GM21447 (cell line): Measurements from ENCODE around the gene GALNT9.
"Not testable (repeated sequence)": the region's sequence is repeated elsewhere in the genome, so short reads cannot be mapped to it uniquely, and the experiment has no call there.

Experiments
- ATAC-seq: cut with Tn5 transposase; IDR thresholded peaks from one replicate; pipeline ENCODE4 v1.9.1; 2021; ENCODE audit not compliant: unreplicated experiment

GALNT9 gene

DNA sequence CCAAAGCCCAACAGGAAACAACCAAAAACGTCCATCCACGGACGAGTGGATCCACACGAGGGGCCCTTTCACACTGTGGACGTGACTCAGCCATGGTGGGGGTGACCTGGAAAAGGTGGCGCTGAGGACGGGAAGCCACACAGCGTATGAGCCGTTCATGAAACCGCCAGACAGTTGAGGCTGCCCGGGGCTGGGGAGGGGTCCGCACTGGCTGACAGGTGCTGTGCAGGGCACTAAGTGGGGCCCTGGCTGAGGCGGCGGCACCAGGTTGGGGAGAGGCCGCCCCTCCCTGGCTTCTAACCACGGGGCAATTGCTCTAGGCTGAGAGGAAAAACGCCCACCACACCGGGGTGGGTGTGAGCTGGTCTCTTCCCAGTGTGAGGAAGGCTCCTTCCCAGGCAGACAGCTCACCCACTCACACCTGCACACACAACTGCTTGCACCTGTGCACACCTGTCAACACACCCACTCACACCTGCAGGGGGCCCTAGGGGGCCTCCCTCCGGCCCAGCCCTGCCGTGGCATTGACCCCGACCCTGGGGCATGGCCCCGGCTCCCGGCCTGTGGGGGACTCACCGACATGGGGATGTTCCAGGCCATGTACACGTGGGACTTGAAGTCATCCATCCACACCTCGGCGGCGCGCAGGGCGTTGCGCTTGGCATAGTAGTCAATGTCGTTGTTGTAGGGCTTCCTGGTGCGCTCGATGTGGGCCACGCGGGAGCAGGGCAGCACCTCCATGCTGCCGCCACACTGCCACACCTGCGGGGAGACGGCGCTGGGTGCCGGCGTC, 126.3 kb downstream of the GALNT9 start:
- no peak for ATAC-seq

DNA sequence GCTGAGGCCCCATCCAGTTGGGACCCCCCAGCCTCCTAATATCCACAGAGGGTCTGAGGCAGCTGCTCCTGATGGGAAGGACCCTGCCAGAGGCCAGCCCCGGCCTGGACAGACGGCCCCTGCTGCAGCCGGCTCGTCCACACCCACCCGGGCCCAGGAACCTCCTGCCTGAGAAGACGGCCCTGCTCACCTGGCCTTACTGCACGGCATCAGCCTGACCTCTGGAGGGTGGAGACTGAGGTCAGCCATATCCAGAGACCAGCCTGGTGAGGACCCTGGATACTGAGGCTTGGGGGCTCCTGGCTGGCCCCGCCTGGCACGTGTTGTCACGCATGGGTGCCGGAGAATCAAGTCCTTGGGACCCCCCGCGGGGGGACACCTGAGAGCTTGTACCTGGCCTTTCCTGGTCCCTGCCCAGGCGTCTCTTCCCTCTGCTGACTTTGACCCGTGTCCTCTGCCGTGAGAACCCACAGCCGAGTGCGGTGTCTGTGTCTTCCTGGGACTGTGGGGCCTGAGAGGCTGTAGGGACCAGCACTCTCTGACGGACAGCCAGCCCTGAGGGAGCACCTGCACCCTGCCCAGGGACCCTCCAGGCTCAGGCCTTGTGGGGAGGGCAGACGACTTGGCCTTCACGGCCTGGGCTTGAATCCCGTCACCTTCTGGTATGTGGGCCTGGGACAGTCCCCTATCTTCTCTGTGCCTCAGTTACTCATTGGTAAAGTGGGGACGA, 127.8 kb downstream of the GALNT9 start:
- ATAC-seq = no peak

DNA sequence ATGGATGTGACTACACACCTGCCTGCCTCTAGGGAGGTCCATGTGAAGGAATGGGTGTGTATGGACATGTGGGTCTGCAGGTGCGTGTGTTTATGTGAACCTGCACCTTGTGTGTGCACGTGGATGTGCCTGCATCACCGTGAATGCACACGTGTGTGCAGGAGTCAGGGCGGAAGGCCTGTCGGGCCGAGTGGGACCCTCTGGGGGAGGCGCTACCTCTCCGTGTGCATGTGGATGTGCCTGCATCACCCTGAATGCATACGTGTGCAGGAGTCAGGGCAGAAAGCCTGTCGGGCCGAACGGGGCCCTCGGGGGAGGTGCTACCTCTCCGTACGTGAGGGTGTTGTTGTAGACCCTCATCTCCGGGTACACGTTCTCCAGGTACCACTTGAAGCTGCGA, 128.6 kb downstream of the GALNT9 start:
- ATAC-seq = no peak

DNA sequence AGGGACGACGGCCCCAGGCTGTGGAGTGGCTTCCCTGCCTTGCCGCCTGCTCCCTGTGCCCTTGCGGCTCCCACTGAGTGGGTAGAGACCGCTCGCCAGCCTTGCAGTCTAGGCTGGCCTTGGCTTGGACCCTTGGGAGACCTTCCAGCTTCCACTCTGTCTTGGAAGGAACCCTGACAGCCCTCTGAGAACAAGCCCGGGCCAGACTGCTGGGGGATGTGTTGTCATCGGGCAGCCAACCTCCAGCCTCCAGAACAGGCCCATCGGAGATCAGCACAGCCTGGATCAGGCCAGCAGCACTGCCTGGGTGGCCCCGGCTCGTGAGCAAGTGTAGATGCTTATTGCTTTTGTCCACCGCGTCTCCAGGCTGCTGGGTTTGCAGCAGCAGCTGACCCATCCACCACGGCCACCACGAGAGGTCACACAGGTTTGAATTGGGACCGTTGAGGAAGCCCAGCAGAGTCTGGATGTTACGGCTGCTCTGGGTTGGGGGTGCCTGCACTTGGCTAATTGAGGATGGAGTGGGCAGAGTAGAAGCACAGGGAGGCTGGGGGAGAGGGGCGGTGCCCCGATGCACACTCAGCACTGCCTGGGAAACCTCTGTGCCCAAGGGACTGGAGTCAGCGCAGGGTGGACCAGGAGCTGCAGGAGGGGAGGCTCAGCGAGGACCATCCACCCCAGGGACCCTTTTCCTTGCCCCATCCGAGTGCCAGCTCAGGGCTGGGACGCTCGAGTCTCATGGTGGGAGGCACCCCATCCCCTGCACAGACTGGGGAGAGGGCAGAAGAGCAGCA, 129.7 kb downstream of the GALNT9 start:
- no peak for ATAC-seq

DNA sequence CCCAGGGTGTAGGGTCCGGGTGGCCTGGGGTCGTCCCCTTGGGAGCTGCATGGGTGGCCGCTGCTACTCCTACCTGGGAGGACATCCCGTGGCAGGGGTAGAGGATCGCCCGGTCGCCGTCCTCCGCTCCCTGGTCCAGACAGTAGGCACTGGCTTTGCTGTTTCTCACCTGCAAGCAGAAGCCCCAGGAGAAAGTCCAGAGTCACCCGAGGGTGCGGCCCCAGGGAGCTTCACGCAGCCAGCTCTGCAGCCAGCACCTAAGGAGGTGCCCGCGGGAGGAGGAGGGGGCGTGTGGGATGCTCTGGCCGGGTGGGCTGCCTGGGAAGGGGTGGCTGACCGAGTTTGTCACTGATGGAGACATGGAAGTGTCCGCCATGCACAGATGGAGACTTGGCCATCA, 130.3 kb downstream of the GALNT9 start:
- no peak for ATAC-seq

- no peak for ATAC-seq
These were observed 131.6 kb downstream of the GALNT9 start for GRCh38 chr12:132197581-132198354.

DNA sequence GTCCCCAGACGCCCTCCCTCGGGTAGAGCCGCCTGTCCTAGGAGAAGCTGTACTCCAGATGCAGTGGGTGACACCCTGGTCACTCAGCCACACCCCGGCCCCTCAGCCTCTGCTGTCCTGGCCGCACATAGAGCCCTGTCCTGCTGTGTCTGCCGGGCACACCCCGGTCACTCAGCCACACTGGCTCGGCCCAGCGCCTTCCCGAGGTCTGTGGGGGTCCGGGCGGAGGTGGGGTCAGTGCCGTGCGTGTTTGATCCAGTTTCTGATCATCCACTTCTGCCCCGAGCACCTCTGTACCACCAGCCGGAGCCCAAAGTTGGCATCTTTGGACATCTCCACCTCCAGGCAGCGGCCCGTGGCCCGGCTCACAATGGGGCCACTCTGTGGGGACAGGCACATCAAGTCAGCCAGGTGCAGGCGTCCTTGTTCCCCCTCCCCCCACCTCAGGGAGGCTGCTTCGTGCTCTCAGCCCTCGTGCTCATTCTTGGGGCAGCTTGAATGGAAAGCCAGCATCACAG, 132.5 kb downstream of the GALNT9 start:
- ATAC-seq = no peak

DNA sequence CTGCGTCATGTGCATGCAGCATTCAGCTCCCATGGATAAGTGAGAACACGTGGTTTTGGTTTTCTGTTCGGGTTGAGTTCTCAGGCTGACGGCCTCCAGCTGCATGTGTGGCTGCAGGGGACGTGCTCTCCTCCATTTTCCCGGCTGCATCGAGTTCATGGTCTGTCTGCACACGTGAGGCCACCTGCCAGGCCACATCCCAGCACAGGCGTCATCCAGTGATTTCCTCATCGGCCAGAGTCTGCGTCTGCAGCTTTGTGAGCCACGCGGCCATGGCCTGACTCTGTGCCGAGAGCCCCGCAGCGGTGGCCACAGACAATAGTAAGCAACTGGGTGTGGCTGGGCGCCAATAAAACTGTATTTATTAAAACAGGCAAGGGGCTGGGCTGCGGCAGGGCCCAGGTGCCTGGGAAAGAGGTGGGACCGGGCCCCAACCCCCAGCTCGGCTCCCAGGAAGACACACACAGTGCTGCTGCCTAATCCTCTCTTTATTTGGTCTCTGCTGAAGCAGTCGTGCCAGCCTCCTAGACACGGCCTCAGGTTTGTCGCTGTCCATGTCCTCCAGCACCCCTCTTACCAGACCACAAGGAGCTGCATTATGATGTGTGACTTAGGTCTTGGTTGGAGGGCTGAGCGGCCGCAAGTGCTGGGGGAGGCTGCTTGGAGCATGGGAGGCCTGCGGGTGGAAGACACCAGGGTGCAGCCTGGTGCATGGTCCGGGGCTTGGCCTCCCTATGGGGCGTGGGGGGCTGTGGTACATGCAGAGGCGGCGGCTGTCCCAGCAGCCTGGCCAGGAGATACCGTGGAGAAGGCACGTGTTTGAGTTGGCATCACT, 133.1 kb downstream of the GALNT9 start:
- no peak for ATAC-seq

GRCh38 chr12:132195242-132195641, 134.1 kb downstream of the GALNT9 start:
- ATAC-seq = not testable (repeated sequence)

GRCh38 chr12:132194556-132194955, 134.8 kb downstream of the GALNT9 start:
- ATAC-seq = no peak

- ATAC-seq = no peak
These were observed 135.3 kb downstream of the GALNT9 start for GRCh38 chr12:132194056-132194455.

- ATAC-seq = no peak
These were observed 137.5 kb downstream of the GALNT9 start for GRCh38 chr12:132191715-132192553.

DNA sequence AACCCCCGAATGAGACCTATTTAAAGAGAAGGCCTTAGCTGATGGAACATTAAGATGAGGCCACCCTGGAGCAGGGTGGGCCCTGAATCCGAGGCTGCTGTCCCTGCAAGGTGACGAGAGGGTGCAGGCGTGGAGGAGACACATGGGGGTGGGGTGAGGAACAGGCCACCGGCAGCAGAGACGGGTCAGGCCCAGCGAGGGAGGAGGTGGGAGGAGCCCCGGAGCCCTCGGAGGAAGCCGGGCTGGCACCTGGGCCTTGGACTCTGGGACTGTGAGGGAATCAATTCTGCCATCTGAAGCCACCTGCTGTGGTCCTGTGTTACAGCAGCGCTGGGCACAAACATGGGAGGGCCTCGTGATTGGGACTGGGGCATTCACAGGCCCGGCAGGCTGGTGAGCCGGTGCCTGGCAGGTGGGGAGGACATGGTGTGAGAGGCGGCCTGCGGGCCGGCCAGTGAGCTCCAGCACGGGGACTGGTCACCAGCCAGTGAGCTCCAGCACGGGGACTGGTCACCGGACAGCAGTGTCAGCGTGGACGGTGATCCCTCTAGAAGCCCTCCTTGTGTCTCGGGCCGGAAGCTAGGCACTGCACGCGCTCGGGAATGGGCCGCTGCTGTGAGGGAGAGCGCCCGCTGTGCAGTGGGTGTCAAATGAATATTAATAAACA, 138.4 kb downstream of the GALNT9 start:
- no peak for ATAC-seq

DNA sequence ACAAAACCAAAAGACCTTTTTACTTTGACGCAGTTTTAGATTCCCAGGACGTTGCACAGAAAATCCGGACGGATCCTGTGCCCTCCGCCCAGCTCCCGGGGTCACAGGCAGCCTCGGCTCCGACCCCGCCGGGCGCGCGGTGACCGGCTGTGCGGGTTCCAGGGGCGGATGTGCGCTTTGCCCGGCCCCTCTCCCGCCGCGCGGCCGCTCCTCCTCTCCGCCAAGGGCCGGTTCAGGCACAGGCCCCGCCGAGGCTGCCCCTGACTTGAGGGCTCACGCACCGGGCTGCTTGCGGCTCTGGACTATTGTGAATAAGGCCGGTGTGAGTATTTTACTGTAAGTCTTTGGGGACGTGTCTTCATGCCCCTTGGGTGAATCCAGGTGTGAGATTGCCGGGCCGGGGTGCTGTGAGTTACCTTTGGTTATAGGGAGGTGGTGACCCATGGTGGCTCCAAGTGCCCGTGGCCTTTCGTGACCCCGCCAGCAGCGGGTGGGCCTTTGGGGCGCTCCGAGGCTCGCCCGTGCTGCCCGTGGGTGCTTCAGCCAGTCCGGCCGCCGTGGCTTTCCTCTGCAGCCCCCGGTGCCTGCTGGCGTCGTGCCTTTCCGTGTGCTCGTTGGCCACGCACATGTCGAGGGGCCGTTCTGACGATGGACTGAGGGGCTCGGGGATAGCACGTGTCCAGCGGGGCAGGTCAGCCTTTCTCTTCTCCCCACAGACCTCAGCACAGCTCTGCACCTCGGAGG, 139.2 kb downstream of the GALNT9 start:
- ATAC-seq = peak; percentile 23

- peak; percentile 87 for ATAC-seq
These were observed 139.9 kb downstream of the GALNT9 start for GRCh38 chr12:132189378-132190011.

- ATAC-seq = peak; percentile 4
These were observed 140.5 kb downstream of the GALNT9 start for GRCh38 chr12:132188916-132189325.

DNA sequence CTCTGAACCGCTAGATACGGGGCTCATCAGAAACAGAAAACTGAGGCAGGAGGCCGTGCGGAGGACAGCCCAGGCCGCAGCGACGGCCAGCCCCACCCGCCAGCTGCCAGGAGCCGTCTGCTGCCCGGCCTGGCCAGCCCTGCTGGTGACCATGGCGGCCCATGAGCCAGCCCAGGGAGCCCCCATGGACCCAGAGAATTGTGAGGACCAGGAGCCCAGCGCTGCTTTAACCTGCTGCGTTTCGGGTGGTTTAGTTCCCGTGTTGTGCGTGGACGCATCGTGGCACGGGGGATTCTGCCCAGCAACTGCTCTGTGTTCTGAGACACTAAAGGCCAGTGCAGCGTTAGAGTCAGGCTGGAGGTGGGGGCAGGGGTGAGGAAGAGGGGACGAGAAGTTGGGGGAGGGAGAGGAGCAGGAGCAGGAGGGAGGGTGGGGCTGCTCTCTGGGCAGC, 140.9 kb downstream of the GALNT9 start:
- no peak for ATAC-seq
